ENCODE data around the gene TYW3.

Gene TYW3, protein sequence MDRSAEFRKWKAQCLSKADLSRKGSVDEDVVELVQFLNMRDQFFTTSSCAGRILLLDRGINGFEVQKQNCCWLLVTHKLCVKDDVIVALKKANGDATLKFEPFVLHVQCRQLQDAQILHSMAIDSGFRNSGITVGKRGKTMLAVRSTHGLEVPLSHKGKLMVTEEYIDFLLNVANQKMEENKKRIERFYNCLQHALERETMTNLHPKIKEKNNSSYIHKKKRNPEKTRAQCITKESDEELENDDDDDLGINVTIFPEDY

DNA sequence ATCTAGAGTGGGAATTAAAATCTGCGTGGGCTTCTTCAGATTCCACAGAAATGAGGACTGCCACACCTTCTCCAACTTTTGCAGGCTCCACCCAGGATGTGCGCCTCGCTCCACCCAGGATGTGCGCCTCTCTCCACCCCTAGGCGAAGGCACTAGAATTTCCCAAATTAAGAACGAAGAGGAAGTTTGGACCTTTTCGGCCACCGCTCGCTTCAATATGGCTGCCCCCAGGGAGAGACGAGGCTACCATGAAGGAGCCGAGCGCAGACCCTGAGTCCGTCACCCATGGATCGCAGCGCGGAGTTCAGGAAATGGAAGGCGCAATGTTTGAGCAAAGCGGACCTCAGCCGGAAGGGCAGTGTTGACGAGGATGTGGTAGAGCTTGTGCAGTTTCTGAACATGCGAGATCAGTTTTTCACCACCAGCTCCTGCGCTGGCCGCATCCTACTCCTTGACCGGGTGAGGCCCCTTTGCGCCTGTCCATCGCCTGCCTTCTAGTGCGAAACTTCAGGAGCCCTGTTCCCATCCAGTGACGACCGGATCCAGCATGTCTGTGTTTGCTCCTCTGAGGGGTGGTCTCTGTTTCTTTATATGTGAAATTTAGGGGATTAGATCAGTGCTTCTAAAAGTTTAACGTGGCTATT, at the start of gene TYW3, which contains the start of gene CRYZ:
Gene TYW3 (plus strand): TSS at position 193 of the 644 bp plus-strand sequence. CDS start 93 bp downstream, at position 286.
Gene CRYZ (minus strand): TSS at position 91 of the 644 bp plus-strand sequence. CDS start 8,229 bp downstream, outside the sequence.
- DNase-seq (ENCODE audit: low spot score): peak; percentile 75
- TF ChIP-seq, protein P1, sequence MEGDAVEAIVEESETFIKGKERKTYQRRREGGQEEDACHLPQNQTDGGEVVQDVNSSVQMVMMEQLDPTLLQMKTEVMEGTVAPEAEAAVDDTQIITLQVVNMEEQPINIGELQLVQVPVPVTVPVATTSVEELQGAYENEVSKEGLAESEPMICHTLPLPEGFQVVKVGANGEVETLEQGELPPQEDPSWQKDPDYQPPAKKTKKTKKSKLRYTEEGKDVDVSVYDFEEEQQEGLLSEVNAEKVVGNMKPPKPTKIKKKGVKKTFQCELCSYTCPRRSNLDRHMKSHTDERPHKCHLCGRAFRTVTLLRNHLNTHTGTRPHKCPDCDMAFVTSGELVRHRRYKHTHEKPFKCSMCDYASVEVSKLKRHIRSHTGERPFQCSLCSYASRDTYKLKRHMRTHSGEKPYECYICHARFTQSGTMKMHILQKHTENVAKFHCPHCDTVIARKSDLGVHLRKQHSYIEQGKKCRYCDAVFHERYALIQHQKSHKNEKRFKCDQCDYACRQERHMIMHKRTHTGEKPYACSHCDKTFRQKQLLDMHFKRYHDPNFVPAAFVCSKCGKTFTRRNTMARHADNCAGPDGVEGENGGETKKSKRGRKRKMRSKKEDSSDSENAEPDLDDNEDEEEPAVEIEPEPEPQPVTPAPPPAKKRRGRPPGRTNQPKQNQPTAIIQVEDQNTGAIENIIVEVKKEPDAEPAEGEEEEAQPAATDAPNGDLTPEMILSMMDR (IDR thresholded peaks at IDR 0.05; ENCODE audit: borderline replicate concordance, control extremely low read depth, extremely low read depth, insufficient read depth, missing control alignments): no peak
- in situ Hi-C loops (cut with MboI; ENCODE audit: low sequenced_read_pairs, unreplicated experiment): no loop called here

DNA sequence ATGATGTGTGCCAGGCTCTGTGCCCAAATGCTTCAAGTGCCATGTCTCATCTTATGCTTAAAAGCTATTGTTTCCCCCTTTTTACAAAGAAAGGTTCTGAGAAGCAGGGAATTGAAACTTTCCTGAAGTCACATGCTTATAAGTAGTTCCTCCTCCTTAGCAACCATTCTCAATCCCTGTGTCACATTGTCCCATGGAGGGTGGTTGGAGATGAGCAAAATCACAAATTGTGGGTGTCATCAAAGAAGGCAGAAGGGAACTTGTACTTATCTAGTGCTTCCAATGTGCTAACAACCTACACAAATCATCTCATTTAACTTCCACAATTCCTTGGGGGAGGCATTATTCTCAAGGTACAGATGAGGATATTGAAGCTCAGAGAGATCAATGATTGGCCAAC, 49.3 kb upstream of the TYW3 start:
- in situ Hi-C loops (cut with MboI; ENCODE audit: low sequenced_read_pairs, unreplicated experiment): no loop called here
- TF ChIP-seq, protein P1 (IDR thresholded peaks at IDR 0.05; ENCODE audit: borderline replicate concordance, control extremely low read depth, extremely low read depth, insufficient read depth, missing control alignments): no peak

DNA sequence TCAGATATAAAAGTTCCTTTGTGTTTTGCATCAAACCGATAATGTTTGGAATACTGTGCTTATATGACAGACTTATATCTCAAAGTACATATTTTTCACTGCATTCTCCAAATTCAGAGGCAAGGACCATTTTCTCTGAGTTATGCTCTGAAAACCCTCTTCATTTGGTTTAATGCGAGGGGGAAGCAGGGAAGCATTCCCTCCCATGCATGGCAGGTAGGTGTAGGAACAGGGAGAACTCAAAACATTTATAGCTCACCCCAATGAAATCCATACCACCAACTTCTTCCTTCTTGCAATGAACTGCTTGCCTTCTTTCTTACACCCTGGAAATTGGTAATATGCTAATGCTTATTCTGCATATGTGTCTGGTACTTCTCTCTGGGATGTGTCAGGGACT, 48.7 kb upstream of the TYW3 start:
- TF ChIP-seq, protein P1 (IDR thresholded peaks at IDR 0.05; ENCODE audit: borderline replicate concordance, control extremely low read depth, extremely low read depth, insufficient read depth, missing control alignments): no peak
- in situ Hi-C loops (cut with MboI; ENCODE audit: low sequenced_read_pairs, unreplicated experiment): no loop called here
- no peak for DNase-seq (ENCODE audit: low spot score)

More for the DNA sequence above, 49.3 kb upstream of the TYW3 start:
- no peak for DNase-seq (ENCODE audit: low spot score)

DNA sequence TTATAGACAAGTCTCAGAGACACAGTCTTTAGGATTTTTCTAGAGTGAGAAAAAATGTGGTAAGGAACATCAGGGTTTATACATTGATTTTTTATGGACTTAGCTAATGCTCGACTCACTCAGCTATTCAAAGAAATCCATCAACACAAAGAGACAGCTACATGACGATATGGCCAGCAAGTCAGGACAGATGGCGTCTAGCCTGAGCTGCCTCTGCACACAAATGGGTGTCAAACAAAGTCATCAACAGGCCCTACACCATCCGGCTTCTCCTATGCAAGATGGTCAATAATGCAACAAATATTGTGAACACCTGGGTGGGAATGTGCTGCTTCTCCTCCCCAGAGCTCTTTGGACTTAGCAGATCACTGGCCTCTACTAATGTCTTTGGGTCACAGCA, 46.0 kb upstream of the TYW3 start:
- in situ Hi-C loops (cut with MboI; ENCODE audit: low sequenced_read_pairs, unreplicated experiment): no loop called here
- no peak for DNase-seq (ENCODE audit: low spot score)

DNA sequence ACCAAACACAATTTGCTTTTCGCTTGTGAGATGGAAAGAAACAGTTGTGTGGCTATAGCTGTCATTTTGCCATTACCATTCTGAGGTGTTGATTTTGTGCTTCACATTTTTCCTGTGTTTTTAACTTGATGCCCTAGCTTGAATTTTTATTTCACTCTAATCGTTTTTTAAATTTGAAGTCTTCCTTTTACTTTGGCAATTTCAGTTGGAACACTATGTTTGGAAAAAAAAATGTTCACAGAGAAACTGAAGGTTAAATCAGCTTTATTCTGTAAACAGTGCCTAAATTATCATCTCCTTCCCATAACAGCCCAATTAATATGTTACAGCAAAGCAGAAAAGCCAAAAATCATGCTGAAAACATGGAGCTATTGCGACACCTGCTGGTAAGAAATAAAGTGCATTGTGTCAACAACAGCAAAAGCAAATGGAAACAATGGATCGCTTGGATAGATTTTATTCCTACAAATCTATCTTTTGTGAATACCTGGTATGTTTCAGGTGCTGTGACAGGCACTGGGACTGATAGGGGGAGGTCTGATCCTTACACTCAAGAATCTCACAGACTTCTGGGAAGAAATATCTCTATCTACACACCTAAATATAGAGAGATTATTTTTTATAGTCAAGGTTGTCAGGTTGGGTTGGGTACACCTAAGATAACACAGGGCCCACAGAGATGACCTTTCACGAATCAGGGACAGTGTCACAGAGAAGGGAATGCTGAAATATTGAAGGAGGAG, 43.2 kb upstream of the TYW3 start:
- DNase-seq (ENCODE audit: low spot score): no peak
- TF ChIP-seq, protein P1 (IDR thresholded peaks at IDR 0.05; ENCODE audit: borderline replicate concordance, control extremely low read depth, extremely low read depth, insufficient read depth, missing control alignments): peak; percentile 60
- in situ Hi-C loops (cut with MboI; ENCODE audit: low sequenced_read_pairs, unreplicated experiment): no loop called here

More for the DNA sequence above, 46.0 kb upstream of the TYW3 start:
- TF ChIP-seq, protein P1 (IDR thresholded peaks at IDR 0.05; ENCODE audit: borderline replicate concordance, control extremely low read depth, extremely low read depth, insufficient read depth, missing control alignments): no peak

DNA sequence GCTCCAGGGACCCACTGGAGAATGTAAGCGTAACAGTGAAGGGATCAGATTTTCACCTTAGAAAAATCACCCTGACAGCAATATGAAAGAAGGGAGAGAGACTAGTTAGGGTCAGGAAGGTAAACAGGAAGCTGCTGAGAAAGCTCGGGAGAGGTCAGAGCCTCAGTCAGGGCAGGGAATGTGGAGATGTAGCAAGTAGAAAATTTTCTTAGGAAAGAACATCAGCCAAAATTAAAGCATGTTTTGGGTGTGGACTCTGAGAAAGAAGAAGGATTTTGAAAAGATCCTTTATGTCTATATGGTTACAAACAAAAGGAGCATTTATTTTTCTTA, 42.6 kb upstream of the TYW3 start:
- in situ Hi-C loops (cut with MboI; ENCODE audit: low sequenced_read_pairs, unreplicated experiment): no loop called here
- TF ChIP-seq, protein P1 (IDR thresholded peaks at IDR 0.05; ENCODE audit: borderline replicate concordance, control extremely low read depth, extremely low read depth, insufficient read depth, missing control alignments): no peak
- no peak for DNase-seq (ENCODE audit: low spot score)

Data from GM13976 (cell line).